Mesendoderm (in vitro differentiated cells): ENCODE measurements around the gene CCDC184.
"Not testable (repeated sequence)": the region's sequence is repeated elsewhere in the genome, so short reads cannot be mapped to it uniquely, and the experiment has no call there.

Source experiments
- DNase-seq: peaks from one replicate; pipeline ENCODE4 v3.0.0; 2013
- H2AK5ac ChIP-seq: 2 replicates; pipeline ENCODE4 v1.6.1; 2013; ENCODE audit warnings: low read length, inconsistent platforms
- H2BK120ac ChIP-seq: 2 replicates; pipeline ENCODE4 v1.6.1; 2013; ENCODE audit warnings: low read depth, mild to moderate bottlenecking, low read length, moderate library complexity, mixed read lengths
- H2BK15ac ChIP-seq: replicated peaks from 2 replicates; pipeline ENCODE4 v1.6.1; 2013; ENCODE audit warnings: low read depth, mild to moderate bottlenecking, moderate library complexity
- H2BK5ac ChIP-seq: 2 replicates; pipeline ENCODE4 v1.6.1; 2013; ENCODE audit warnings: low read length, inconsistent platforms
- H3K18ac ChIP-seq: 2 replicates; pipeline ENCODE4 v1.6.1; 2013; ENCODE audit warnings: mild to moderate bottlenecking, low read length, mixed read lengths
- H3K23ac ChIP-seq: one replicate; pipeline ENCODE4 v1.6.1; 2013; ENCODE audit warnings: low read length
- H3K27ac ChIP-seq: 2 replicates; pipeline ENCODE4 v1.5.1; 2013; ENCODE audit warnings: low read depth, mild to moderate bottlenecking, inconsistent platforms, low read length, moderate library complexity
- H3K27me3 ChIP-seq: 2 replicates; pipeline ENCODE4 v1.6.1; 2013; ENCODE audit warnings: low read length, control low read depth, mild to moderate bottlenecking, inconsistent platforms; ENCODE audit not compliant: insufficient read depth, poor library complexity
- H3K36me3 ChIP-seq: 2 replicates; pipeline ENCODE4 v1.6.1; 2013; ENCODE audit warnings: low read length, inconsistent platforms; ENCODE audit not compliant: control insufficient read depth, insufficient read depth
- H3K4ac ChIP-seq: one replicate; pipeline ENCODE4 v1.6.1; 2013; ENCODE audit warnings: low read depth, mild to moderate bottlenecking, low read length, moderate library complexity
- H3K4me1 ChIP-seq: 2 replicates; pipeline ENCODE4 v1.6.1; 2013; ENCODE audit warnings: low read depth, low read length, inconsistent platforms; ENCODE audit not compliant: control insufficient read depth
- H3K4me2 ChIP-seq: 2 replicates; pipeline ENCODE4 v1.6.1; 2013; ENCODE audit warnings: low read length
- H3K4me3 ChIP-seq: 2 replicates; pipeline ENCODE4 v1.5.1; 2013; ENCODE audit warnings: mild to moderate bottlenecking, low read length
- H3K56ac ChIP-seq: one replicate; pipeline ENCODE4 v1.6.1; 2013; ENCODE audit warnings: low read length
- H3K79me1 ChIP-seq: 2 replicates; pipeline ENCODE4 v1.6.1; 2013; ENCODE audit warnings: low read length, inconsistent platforms
- H3K79me2 ChIP-seq: 2 replicates; pipeline ENCODE4 v1.6.1; 2013; ENCODE audit warnings: mild to moderate bottlenecking, low read length; ENCODE audit not compliant: control insufficient read depth, insufficient read depth
- H3K9ac ChIP-seq: 2 replicates; pipeline ENCODE4 v1.6.1; 2013; ENCODE audit warnings: low read length, inconsistent platforms
- H4K5ac ChIP-seq: one replicate; pipeline ENCODE4 v1.6.1; 2013; ENCODE audit warnings: low read length
- H4K8ac ChIP-seq: one replicate; pipeline ENCODE4 v1.6.1; 2013; ENCODE audit warnings: low read depth, mild to moderate bottlenecking, control low read depth, low read length, moderate library complexity
- WGBS: extraction: QIAGEN DNeasy Blood & Tissue Kit; methylation state at CpG from one replicate; pipeline ENCODE4 v1.1.7; 2013; ENCODE audit warnings: low lambda C conversion rate, missing lambda C conversion rate; ENCODE audit not compliant: insufficient coverage; ENCODE audit errors: extremely low coverage; 5-methylcytosine and 5-hydroxymethylcytosine counted together

The CCDC184 gene

DNA sequence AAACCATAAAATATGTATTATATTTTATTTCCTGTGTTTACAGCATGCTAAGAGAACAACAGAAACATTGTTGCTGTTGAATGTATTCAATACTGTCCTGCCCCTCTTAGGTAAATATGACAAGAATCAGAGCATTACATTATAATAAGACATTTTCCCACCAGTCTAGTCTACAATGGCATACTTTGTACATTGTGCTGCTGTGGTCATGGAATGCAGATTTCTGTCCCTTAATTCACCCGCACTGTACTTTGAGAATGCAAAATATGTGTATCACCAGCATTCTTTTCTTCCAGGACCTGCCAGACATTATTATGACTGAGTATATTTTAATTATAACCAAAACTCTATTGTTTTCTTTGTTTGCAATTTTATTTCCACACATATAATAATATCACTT, 36.2 kb downstream of the CCDC184 start:
- Histone ChIP-seq H3K4me1 (no peaks in the 10 kb centered on the region), H3K9ac (no peak overlapping the region), H2BK5ac (no peak overlapping the region), H3K4me3 (no peak overlapping the region), H3K79me2 (no peaks in the 10 kb centered on the region), H3K23ac (no peak overlapping the region), H3K36me3 (no peaks in the 10 kb centered on the region), H3K27ac (no peak overlapping the region), H4K8ac (no peak overlapping the region), H3K4me2 (no peak overlapping the region), H2BK15ac (no peak overlapping the region), H2BK120ac (no peak overlapping the region), H3K4ac (no peak overlapping the region), H3K27me3 (no peaks in the 10 kb centered on the region), H3K79me1 (no peaks in the 10 kb centered on the region), H4K5ac (no peak overlapping the region), H2AK5ac (no peak overlapping the region), H3K18ac (no peak overlapping the region), H3K56ac (no peak overlapping the region)
- no peak for DNase-seq
- WGBS: no CpG with 5 or more reads among the region's 1 CpG

DNA sequence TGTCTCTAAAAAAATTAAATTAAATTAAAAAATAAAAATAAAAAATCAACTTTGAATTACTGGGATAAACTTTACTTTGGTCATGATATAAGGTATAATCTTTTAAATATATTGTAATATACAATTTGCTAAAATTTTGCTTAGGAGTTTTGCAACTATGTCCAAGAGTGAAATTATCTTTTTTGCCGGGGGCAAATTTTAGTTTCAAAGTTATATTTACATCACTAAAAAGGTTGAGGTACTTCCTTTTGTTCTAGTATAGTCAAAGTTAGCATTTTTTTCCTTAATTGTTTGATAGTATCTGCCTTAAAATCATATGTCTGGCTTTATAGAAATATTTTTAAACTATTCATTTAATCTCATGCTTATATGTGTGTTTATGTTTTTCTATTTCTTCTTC, 37.3 kb downstream of the CCDC184 start:
- WGBS: no CpG with 5 or more reads among the region's 1 CpG
- Histone ChIP-seq H2BK120ac (no peak overlapping the region), H3K18ac (no peak overlapping the region), H4K8ac (no peak overlapping the region), H3K27me3 (no peaks in the 10 kb centered on the region), H3K27ac (no peak overlapping the region), H2BK15ac (no peak overlapping the region), H3K56ac (no peak overlapping the region), H3K9ac (no peak overlapping the region), H2AK5ac (no peak overlapping the region), H3K79me2 (no peaks in the 10 kb centered on the region), H3K4ac (no peak overlapping the region), H3K4me3 (no peak overlapping the region), H4K5ac (no peak overlapping the region), H3K4me2 (no peak overlapping the region), H3K36me3 (no peaks in the 10 kb centered on the region), H3K23ac (no peak overlapping the region), H2BK5ac (no peak overlapping the region), H3K79me1 (no peaks in the 10 kb centered on the region), H3K4me1 (no peaks in the 10 kb centered on the region)
- DNase-seq: no peak

DNA sequence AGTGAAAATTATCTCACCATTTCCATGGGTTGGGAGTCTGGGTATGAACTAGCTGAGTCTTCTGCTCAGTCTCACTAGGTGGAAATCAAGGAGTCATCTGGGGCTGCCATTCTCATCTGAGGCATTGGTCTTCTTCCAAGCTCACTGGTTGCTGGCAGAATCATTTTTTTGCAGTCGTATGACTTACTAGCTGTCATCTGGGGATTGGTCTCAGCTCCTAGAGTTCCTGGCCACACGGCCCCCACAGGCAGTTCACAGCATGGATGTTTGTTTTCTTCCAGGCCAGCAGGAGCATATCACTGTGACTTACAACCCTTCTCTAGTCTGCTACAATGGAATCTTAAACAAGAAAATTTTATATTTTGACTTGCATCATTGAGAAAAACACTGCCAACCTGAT, 38.2 kb downstream of the CCDC184 start:
- no peak overlapping the region for H3K18ac ChIP-seq
- no peaks in the 10 kb centered on the region for H3K36me3 ChIP-seq
- no peak overlapping the region for H2BK5ac ChIP-seq
- H4K5ac ChIP-seq: no peak overlapping the region
- no peak overlapping the region for H3K4me2 ChIP-seq
- H3K27me3 ChIP-seq: no peaks in the 10 kb centered on the region
- H3K79me1 ChIP-seq: no peaks in the 10 kb centered on the region
- H3K56ac ChIP-seq: no peak overlapping the region
- H3K4ac ChIP-seq: no peak overlapping the region
- no peak overlapping the region for H2BK15ac ChIP-seq
- WGBS: no CpG with 5 or more reads among the region's 2 CpGs
- no peak overlapping the region for H3K4me3 ChIP-seq
- H3K27ac ChIP-seq: no peak overlapping the region
- H2BK120ac ChIP-seq: no peak overlapping the region
- DNase-seq: no peak
- no peak overlapping the region for H3K23ac ChIP-seq
- H4K8ac ChIP-seq: no peak overlapping the region
- H3K4me1 ChIP-seq: no peaks in the 10 kb centered on the region
- no peak overlapping the region for H2AK5ac ChIP-seq
- no peaks in the 10 kb centered on the region for H3K79me2 ChIP-seq
- no peak overlapping the region for H3K9ac ChIP-seq

DNA sequence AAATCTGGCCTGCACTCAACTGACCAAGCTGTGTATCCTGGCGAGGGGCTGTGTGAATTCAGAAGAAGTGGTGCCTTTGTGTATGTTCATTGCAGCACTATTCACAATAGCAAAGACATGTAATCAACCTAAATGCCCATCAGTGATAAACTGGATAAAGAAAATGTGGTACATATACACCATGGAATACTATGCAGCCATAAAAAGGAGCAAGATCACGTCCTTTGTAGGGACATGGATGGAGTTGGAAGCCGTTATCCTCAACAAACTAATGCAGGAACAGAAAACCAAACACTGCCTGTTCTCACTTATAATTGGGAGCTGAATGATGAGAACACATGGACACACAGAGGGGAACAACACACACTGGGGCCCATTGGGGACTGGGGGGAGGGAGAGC, 41.1 kb downstream of the CCDC184 start:
- not testable (repeated sequence) for H3K27ac ChIP-seq, H3K9ac ChIP-seq, H3K36me3 ChIP-seq, H2BK5ac ChIP-seq, H3K27me3 ChIP-seq, H3K56ac ChIP-seq, H3K4ac ChIP-seq, H3K4me2 ChIP-seq, H4K5ac ChIP-seq, H2BK120ac ChIP-seq, H3K4me3 ChIP-seq, H3K79me2 ChIP-seq, H3K18ac ChIP-seq, H2BK15ac ChIP-seq, DNase-seq, H4K8ac ChIP-seq, H3K4me1 ChIP-seq, H3K79me1 ChIP-seq, H3K23ac ChIP-seq, H2AK5ac ChIP-seq
- no CpG with 5 or more reads among the region's 3 CpGs for WGBS

DNA sequence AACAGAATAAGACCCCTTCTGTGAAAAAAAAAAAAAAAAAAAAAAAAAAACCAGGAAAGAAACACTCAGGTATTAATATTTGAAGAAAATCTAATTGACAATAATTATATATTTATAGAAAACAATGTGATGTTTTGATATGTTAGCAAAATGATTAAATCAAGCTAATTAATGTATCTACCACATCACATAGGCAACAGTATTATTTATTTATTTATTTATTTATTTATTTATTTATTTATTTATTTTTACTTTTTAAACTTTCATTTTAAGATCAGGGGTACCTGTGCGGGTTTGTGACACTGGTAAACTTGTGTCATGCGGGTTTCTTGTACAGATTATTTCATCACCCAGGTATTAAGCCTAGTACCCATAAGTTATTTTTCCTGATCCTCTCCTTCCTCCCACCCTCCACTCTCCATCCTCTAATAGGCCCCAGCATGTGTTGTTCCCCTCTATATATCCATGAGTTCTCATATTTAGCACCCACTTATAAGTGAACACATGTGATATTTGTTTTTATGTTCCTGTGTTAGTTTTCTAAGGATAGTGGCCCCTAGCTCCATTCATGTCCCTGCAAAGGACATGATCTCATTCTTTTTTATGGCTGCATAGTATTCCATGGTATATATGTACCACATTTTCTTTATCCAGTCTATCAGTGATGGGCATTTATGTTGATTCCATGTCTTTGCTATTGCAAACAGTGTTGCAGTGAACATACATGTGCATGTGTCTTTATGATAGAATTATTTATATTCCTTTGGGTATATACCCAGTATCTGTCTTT, 47.9 kb downstream of the CCDC184 start:
- not testable (repeated sequence) for H4K5ac ChIP-seq, H3K36me3 ChIP-seq, H3K56ac ChIP-seq, H3K18ac ChIP-seq, H3K27me3 ChIP-seq, H3K4ac ChIP-seq, H3K9ac ChIP-seq, H2BK5ac ChIP-seq, H3K4me3 ChIP-seq, H2BK15ac ChIP-seq, H2BK120ac ChIP-seq, DNase-seq, H4K8ac ChIP-seq, H3K4me1 ChIP-seq, H3K79me2 ChIP-seq, H3K79me1 ChIP-seq, H3K4me2 ChIP-seq, H3K23ac ChIP-seq, H3K27ac ChIP-seq, H2AK5ac ChIP-seq
- no CpG with 5 or more reads among the region's 2 CpGs for WGBS
